ENCODE data around the gene HRH4. TPM values are rescaled to one million over a fixed set of nuclear protein-coding genes. Genes with fewer than 3 reads are reported as not detected.

HRH4 gene
- total and polyA plus RNA-seq, 2 donors (not counting 1 experiment from before 2014, with no cell fraction given), result 0.03 to 0.07 TPM

GRCh38 chr18:24446453-24446852 lies 14.0 kb upstream of the HRH4 start:
- WGBS (ENCODE audit: insufficient coverage), result no CpG with 5 or more reads among the region's 1 CpG
- Histone ChIP-seq H3K27ac (ENCODE audit: low read length in 2 of 2) (no peak overlapping the region), H2AFZ (ENCODE audit: insufficient read depth, low read depth, low read length, poor library complexity, severe bottlenecking) (no peak overlapping the region), H3K9ac (ENCODE audit: low read length) (no peak overlapping the region), H3K36me3 (replicated peaks in 1 of 2; ENCODE audit: control extremely low read depth in 1 of 2, control insufficient read depth in 1 of 2, extremely low read depth in 1 of 2, insufficient read depth in 2 of 2, low read length in 1 of 2) (peaks cover 8 to 35% of the 10 kb centered on the region in 2 experiments), H4K20me1 (ENCODE audit: control insufficient read depth, insufficient read depth, low read length, poor library complexity, severe bottlenecking) (no peaks in the 10 kb centered on the region), H3K4me1 (ENCODE audit: control insufficient read depth in 2 of 2, insufficient read depth in 2 of 2, low read length in 2 of 2) (peaks cover 4 to 6% of the 10 kb centered on the region in 2 donors), H3K9me3 (ENCODE audit: control extremely low read depth in 1 of 3, control insufficient read depth in 2 of 3, insufficient read depth in 1 of 3, low read length in 2 of 3) (no peaks in the 10 kb centered on the region), H3K4me2 (replicated peaks; ENCODE audit: low read depth, low read length, poor library complexity, severe bottlenecking) (no peak overlapping the region), H3K79me2 (ENCODE audit: control insufficient read depth, insufficient read depth, low read length) (no peaks in the 10 kb centered on the region), H3K27me3 (replicated peaks in 1 of 4; ENCODE audit: control extremely low read depth in 1 of 4, control insufficient read depth in 3 of 4, insufficient read depth in 4 of 4, low read length in 3 of 4) (no peaks in the 10 kb centered on the region), H3K4me3 (ENCODE audit: control extremely low read depth in 1 of 5, extremely low read depth in 1 of 5, insufficient read depth in 1 of 5, low read depth in 2 of 5, low read length in 4 of 5) (no peak overlapping the region)
- Mint-ChIP-seq H3K4me1 (peaks cover 8% of the 10 kb centered on the region), H3K9me3 (ENCODE audit: insufficient read depth) (no peaks in the 10 kb centered on the region), H3K27ac (no peak overlapping the region), H3K4me3 (no peak overlapping the region), H3K27me3 (no peaks in the 10 kb centered on the region)
- no peak for TF ChIP-seq EZH2 (IDR thresholded peaks at IDR 0.05; ENCODE audit: borderline replicate concordance, insufficient read depth, low read depth, low read length, poor library complexity, severe bottlenecking)
- no peak for TF ChIP-seq CTCF (IDR thresholded peaks at IDR 0.05)
- intact Hi-C loops (cut with micrococcal nuclease), result no loop called here
- ChIA-PET CTCF (interaction anchor here (0.7 kb wide), 1 partner anchor 43 kb away, joined by 3 read pairs; no protein-coding TSS in a partner anchor), POLR2A (no interaction called here)
- DNase-seq (no peak), ATAC-seq (ENCODE audit: low read depth) (no peak)

DNA sequence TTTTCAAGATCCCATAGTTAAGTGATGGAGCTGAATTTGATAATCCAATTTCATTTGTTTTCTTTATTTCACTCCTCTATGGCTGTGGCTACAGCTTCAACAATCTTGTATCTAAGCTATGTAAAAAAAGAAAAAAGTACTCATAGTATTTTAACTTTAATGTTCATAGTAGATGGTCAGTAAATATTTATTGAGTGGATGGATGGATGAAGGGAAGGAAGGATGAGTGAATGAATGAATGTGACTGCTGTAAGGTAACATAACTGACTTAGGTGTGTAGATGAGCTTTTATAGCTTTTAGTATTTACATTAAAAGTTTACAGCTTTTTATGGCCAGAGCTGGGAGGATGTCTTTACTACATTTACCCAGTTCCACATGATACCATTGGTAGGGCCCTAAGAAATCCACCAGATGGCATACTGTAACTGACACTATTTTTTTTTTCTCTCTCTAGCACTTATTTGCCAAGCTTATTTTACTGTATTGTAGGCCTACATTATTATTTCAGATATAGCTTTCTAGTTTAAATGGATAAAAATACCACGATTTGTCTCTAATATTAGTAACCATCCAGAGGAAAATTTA lies 13.4 kb upstream of the HRH4 start:
- no peaks in the 10 kb centered on the region for H3K9me3 ChIP-seq (ENCODE audit: control extremely low read depth in 1 of 3, control insufficient read depth in 2 of 3, insufficient read depth in 1 of 3, low read length in 2 of 3)
- ATAC-seq (ENCODE audit: low read depth) (no peak), DNase-seq (no peak)
- POLR2A ChIA-PET, result no interaction called here
- no peaks in the 10 kb centered on the region for H3K27me3 Mint-ChIP-seq
- H3K9me3 Mint-ChIP-seq (ENCODE audit: insufficient read depth), result no peaks in the 10 kb centered on the region
- peaks cover 8 to 39% of the 10 kb centered on the region in 2 experiments for H3K36me3 ChIP-seq (replicated peaks in 1 of 2; ENCODE audit: control extremely low read depth in 1 of 2, control insufficient read depth in 1 of 2, extremely low read depth in 1 of 2, insufficient read depth in 2 of 2, low read length in 1 of 2)
- H3K4me3 Mint-ChIP-seq, result no peak overlapping the region
- no peaks in the 10 kb centered on the region for H3K79me2 ChIP-seq (ENCODE audit: control insufficient read depth, insufficient read depth, low read length)
- H3K4me3 ChIP-seq (ENCODE audit: control extremely low read depth in 1 of 5, extremely low read depth in 1 of 5, insufficient read depth in 1 of 5, low read depth in 2 of 5, low read length in 4 of 5), result no peak overlapping the region
- WGBS (ENCODE audit: insufficient coverage), result no CpG with 5 or more reads among the region's 1 CpG
- H4K20me1 ChIP-seq (ENCODE audit: control insufficient read depth, insufficient read depth, low read length, poor library complexity, severe bottlenecking), result no peaks in the 10 kb centered on the region
- H3K4me2 ChIP-seq (replicated peaks; ENCODE audit: low read depth, low read length, poor library complexity, severe bottlenecking), result no peak overlapping the region
- intact Hi-C loops (cut with micrococcal nuclease), result no loop called here
- CTCF ChIA-PET, result interaction anchor here (0.7 kb wide), 1 partner anchor 42 kb away, joined by 3 read pairs; no protein-coding TSS in a partner anchor
- H3K27ac ChIP-seq (ENCODE audit: low read length in 2 of 2), result no peak overlapping the region
- no peak overlapping the region for H2AFZ ChIP-seq (ENCODE audit: insufficient read depth, low read depth, low read length, poor library complexity, severe bottlenecking)
- H3K9ac ChIP-seq (ENCODE audit: low read length), result no peak overlapping the region
- H3K4me1 ChIP-seq (ENCODE audit: control insufficient read depth in 2 of 2, insufficient read depth in 2 of 2, low read length in 2 of 2), result peaks cover 4 to 6% of the 10 kb centered on the region in 2 donors
- no peak overlapping the region for H3K27ac Mint-ChIP-seq
- TF ChIP-seq CTCF (IDR thresholded peaks at IDR 0.05) (no peak), EZH2 (IDR thresholded peaks at IDR 0.05; ENCODE audit: borderline replicate concordance, insufficient read depth, low read depth, low read length, poor library complexity, severe bottlenecking) (no peak)
- H3K4me1 Mint-ChIP-seq, result peaks cover 8% of the 10 kb centered on the region
- H3K27me3 ChIP-seq (replicated peaks in 1 of 4; ENCODE audit: control extremely low read depth in 1 of 4, control insufficient read depth in 3 of 4, insufficient read depth in 4 of 4, low read length in 3 of 4), result no peaks in the 10 kb centered on the region
